Measurements from ENCODE around the gene SLC38A11.
A peak's percentile ranks its signal among the peaks of the same experiment; 100 is the strongest.

SLC38A11 gene

GRCh38 chr2:164913011-164913410 lies 42.3 kb downstream of the SLC38A11 start:
- H3K27me3 ChIP-seq (ENCODE audit: control insufficient read depth, insufficient read depth, low read length) = no peaks in the 10 kb centered on the region
- no peaks in the 10 kb centered on the region for H3K36me3 ChIP-seq (ENCODE audit: control insufficient read depth, insufficient read depth, low read length)
- no peak overlapping the region for H3K4me2 ChIP-seq (ENCODE audit: low read length)
- peak overlapping the region; percentile 78 for H3K27ac ChIP-seq
- no peak overlapping the region for H3K9ac ChIP-seq
- peaks cover 11% of the 10 kb centered on the region for H3K4me1 ChIP-seq
- peak overlapping the region; percentile 77 for H2AFZ ChIP-seq
- no peak for TF ChIP-seq CTCF (IDR thresholded peaks at IDR 0.05)
- H3K4me3 ChIP-seq (ENCODE audit: low read depth, low read length) = no peak overlapping the region
- H3K9me3 ChIP-seq (ENCODE audit: control insufficient read depth, low read length) = no peaks in the 10 kb centered on the region
- no peaks in the 10 kb centered on the region for H3K79me2 ChIP-seq

DNA sequence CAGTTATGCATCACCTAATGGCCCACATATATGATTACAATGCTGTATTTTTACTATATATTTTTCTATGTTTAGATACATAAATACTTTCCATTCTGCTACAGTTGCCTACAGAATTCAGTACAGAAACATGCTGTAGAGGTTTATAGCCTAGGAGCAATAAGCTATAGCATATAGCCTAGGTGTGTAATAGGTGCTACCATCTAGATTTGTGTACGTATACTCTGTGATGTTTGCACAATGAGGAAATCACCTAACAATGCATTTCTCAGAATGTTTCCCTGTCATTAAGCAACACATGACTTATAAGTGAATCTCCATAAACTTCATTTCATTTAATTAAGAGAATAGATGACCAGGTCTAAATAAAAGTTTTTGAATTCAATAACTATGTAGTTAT lies 43.5 kb downstream of the SLC38A11 start:
- no peaks in the 10 kb centered on the region for H3K9me3 ChIP-seq (ENCODE audit: control insufficient read depth, low read length)
- H3K79me2 ChIP-seq = no peaks in the 10 kb centered on the region
- H3K9ac ChIP-seq = no peak overlapping the region
- no peak overlapping the region for H2AFZ ChIP-seq
- no peaks in the 10 kb centered on the region for H3K36me3 ChIP-seq (ENCODE audit: control insufficient read depth, insufficient read depth, low read length)
- H3K27me3 ChIP-seq (ENCODE audit: control insufficient read depth, insufficient read depth, low read length) = no peaks in the 10 kb centered on the region
- H3K4me3 ChIP-seq (ENCODE audit: low read depth, low read length) = no peak overlapping the region
- no peak overlapping the region for H3K4me2 ChIP-seq (ENCODE audit: low read length)
- no peak overlapping the region for H3K27ac ChIP-seq
- peaks cover 11% of the 10 kb centered on the region for H3K4me1 ChIP-seq
- no peak for TF ChIP-seq CTCF (IDR thresholded peaks at IDR 0.05)

DNA sequence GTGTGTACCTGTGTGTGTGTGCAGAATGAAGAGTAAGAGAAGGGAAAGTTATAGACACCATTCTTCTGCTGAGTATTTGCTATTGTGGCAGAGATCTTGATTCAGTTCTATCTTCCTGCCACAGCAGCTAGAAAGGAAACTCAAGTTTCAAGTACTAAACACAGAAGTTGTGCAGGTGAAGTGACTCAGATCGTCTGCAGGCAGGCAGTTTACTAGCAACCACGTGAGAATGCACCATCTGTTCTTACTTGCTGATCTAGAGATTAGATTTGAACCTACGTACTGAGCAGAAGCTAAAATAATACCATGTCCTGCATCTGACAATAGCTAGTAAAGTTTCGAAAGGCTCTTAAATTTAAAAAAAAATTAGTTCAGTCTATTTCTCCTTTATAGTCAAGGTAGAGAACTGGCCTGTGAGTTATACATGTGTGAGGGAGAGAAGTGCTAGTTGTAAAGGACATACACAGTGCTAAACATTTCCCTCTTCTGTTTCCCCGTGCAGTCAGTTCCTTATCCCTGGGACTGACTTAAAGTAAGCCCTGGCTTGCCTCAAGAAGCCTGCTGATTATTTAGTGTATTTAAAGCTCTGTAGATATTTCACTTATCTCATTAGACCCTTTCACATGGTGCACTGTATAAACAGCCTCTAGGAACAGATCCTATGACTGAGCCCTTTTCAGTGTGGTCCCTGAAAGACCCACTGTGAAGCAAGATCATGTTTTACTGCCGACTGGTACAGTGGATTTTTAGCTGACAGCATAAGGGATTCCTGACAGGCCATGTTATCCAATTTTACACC lies 45.0 kb downstream of the SLC38A11 start:
- Histone ChIP-seq H3K9ac (no peak overlapping the region), H3K4me2 (ENCODE audit: low read length) (no peak overlapping the region), H3K4me1 (peaks cover 11% of the 10 kb centered on the region)

DNA sequence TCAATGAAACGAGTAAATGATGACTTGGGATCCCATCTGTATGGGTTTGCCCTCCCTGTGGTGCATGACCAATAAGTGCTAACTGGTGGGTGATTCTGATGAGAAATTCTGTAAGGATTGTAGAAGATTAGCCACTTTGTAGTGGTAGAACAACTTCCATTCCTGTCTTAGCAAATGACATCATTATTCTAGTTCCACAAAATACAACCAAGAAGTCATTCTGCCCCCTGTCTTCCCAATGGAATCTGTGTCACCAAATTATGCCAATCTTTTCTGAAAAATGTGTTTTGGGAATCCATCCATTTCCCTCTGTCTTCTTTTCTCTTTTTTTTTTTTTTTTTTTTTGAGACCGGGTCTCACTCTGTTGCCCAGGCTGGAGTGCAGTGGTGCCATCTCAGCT lies 48.4 kb downstream of the SLC38A11 start:
- Histone ChIP-seq H3K79me2 (no peaks in the 10 kb centered on the region), H3K4me2 (ENCODE audit: low read length) (no peak overlapping the region), H2AFZ (no peak overlapping the region), H3K9ac (no peak overlapping the region), H3K36me3 (ENCODE audit: control insufficient read depth, insufficient read depth, low read length) (no peaks in the 10 kb centered on the region), H3K4me3 (ENCODE audit: low read depth, low read length) (no peak overlapping the region), H3K4me1 (peaks cover 2% of the 10 kb centered on the region), H3K9me3 (ENCODE audit: control insufficient read depth, low read length) (no peaks in the 10 kb centered on the region), H3K27me3 (ENCODE audit: control insufficient read depth, insufficient read depth, low read length) (no peaks in the 10 kb centered on the region), H3K27ac (no peak overlapping the region)
- no peak for TF ChIP-seq CTCF (IDR thresholded peaks at IDR 0.05)

More for the DNA sequence above, 45.0 kb downstream of the SLC38A11 start:
- no peak for TF ChIP-seq CTCF (IDR thresholded peaks at IDR 0.05)
- Histone ChIP-seq H3K27me3 (ENCODE audit: control insufficient read depth, insufficient read depth, low read length) (no peaks in the 10 kb centered on the region), H3K79me2 (no peaks in the 10 kb centered on the region), H3K9me3 (ENCODE audit: control insufficient read depth, low read length) (no peaks in the 10 kb centered on the region), H3K27ac (no peak overlapping the region), H2AFZ (peak overlapping the region; percentile 36), H3K36me3 (ENCODE audit: control insufficient read depth, insufficient read depth, low read length) (no peaks in the 10 kb centered on the region), H3K4me3 (ENCODE audit: low read depth, low read length) (no peak overlapping the region)

GRCh38 chr2:164905307-164905706 lies 50.0 kb downstream of the SLC38A11 start:
- no peak for TF ChIP-seq CTCF (IDR thresholded peaks at IDR 0.05)
- Histone ChIP-seq H2AFZ (no peak overlapping the region), H3K27ac (no peak overlapping the region), H3K27me3 (ENCODE audit: control insufficient read depth, insufficient read depth, low read length) (no peaks in the 10 kb centered on the region), H3K4me2 (ENCODE audit: low read length) (no peak overlapping the region), H3K9me3 (ENCODE audit: control insufficient read depth, low read length) (no peaks in the 10 kb centered on the region), H3K4me1 (no peaks in the 10 kb centered on the region), H3K79me2 (no peaks in the 10 kb centered on the region), H3K4me3 (ENCODE audit: low read depth, low read length) (no peak overlapping the region), H3K36me3 (ENCODE audit: control insufficient read depth, insufficient read depth, low read length) (no peaks in the 10 kb centered on the region), H3K9ac (no peak overlapping the region)

All from parathyroid adenoma (tissue), 2 donors.